Measurements from ENCODE around the gene VAV1. TPM values are rescaled to one million over a fixed set of nuclear protein-coding genes. Genes with fewer than 3 reads are reported as not detected.

The VAV1 gene, protein sequence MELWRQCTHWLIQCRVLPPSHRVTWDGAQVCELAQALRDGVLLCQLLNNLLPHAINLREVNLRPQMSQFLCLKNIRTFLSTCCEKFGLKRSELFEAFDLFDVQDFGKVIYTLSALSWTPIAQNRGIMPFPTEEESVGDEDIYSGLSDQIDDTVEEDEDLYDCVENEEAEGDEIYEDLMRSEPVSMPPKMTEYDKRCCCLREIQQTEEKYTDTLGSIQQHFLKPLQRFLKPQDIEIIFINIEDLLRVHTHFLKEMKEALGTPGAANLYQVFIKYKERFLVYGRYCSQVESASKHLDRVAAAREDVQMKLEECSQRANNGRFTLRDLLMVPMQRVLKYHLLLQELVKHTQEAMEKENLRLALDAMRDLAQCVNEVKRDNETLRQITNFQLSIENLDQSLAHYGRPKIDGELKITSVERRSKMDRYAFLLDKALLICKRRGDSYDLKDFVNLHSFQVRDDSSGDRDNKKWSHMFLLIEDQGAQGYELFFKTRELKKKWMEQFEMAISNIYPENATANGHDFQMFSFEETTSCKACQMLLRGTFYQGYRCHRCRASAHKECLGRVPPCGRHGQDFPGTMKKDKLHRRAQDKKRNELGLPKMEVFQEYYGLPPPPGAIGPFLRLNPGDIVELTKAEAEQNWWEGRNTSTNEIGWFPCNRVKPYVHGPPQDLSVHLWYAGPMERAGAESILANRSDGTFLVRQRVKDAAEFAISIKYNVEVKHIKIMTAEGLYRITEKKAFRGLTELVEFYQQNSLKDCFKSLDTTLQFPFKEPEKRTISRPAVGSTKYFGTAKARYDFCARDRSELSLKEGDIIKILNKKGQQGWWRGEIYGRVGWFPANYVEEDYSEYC
- not detected for polyA plus RNA-seq (2013, experiment 1 of 2)
- polyA plus RNA-seq (2013, experiment 2 of 2) = not detected

DNA sequence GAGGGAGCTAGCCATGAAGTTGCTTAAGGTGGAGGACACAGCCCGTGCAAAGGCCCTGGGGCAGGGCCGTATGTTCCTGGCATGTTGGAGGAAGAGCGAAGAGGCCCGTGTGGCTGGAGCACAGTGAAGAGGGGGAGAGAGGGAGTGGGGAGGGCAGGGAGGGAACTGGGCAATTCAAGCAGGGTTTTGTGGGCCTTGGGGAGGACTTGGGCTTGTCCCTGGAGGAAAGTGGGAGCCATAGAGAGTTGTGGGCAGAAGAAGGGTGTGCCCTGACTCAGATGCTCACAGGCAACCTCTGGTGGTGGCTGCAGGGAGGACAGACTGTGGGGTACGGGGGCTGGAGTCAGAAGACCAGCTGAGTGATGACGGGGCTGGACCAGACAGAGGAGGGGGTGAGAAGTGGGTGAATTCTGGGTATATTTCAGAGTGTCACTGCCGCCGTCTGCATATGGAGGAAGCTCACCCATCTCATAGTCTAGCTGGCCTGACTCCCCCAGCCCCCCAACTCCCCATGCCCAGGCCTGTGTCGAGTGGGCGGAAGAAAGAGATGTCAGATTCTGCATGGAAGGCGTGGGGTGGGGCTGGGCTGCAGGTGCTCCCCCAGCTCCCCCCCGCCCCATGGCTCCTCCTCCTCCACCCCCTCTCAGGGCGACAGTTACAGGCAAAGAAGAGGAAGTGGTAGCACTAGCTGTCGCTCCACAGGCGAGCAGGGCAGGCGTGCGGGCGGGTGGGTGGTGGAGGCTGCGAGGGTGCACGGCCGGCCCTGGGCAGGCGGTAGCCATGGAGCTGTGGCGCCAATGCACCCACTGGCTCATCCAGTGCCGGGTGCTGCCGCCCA lies at the start of gene VAV1:
VAV1 (plus strand) TSS at position 681 of the 838 bp plus-strand sequence; CDS start at position 781, 100 bp downstream.
- no peak within 1 kb of the TSS for H2BK5ac ChIP-seq (ENCODE audit: low read depth, low read length, poor library complexity, severe bottlenecking)
- DNase-seq = no peak
- no peak within 1 kb of the TSS for H3K4me2 ChIP-seq (ENCODE audit: low read length, poor library complexity, severe bottlenecking)
- no peak within 1 kb of the TSS for H4K8ac ChIP-seq (ENCODE audit: low read length)
- no peak within 1 kb of the TSS for H3K4me3 ChIP-seq (ENCODE audit: insufficient read depth in 1 of 2, low read depth in 1 of 2, low read length in 2 of 2)
- peaks cover 11 to 20% of the 10 kb centered on the region in 2 experiments for H3K27me3 ChIP-seq (ENCODE audit: control insufficient read depth in 1 of 2, insufficient read depth in 1 of 2, low read length in 2 of 2)
- H3K9ac ChIP-seq (ENCODE audit: low read length) = no peak within 1 kb of the TSS
- no peak within 1 kb of the TSS for H2BK120ac ChIP-seq (ENCODE audit: low read depth, low read length)
- H2AFZ ChIP-seq (ENCODE audit: low read depth, low read length) = no peak within 1 kb of the TSS
- H4K91ac ChIP-seq (ENCODE audit: low read length) = no peak within 1 kb of the TSS
- no peaks in the 10 kb centered on the region for H3K9me3 ChIP-seq (ENCODE audit: control insufficient read depth, low read length)
- peaks cover 7% of the 10 kb centered on the region for H3K4me1 ChIP-seq (ENCODE audit: control insufficient read depth, insufficient read depth, low read depth, low read length)
- H3K27ac ChIP-seq (ENCODE audit: low read length, poor library complexity, severe bottlenecking) = no peak within 1 kb of the TSS
- no peak within 1 kb of the TSS for H3K14ac ChIP-seq (ENCODE audit: low read length in 2 of 2)
- H2BK15ac ChIP-seq (ENCODE audit: low read depth, poor library complexity, severe bottlenecking) = no peak within 1 kb of the TSS
- WGBS = 90% methylated on average over 20 of the region's 25 CpGs
- no peak within 1 kb of the TSS for H3K18ac ChIP-seq (ENCODE audit: low read depth in 1 of 2, low read length in 2 of 2)
- H2BK12ac ChIP-seq (ENCODE audit: low read length in 2 of 2) = no peak within 1 kb of the TSS
- H3K79me1 ChIP-seq (replicated peaks; ENCODE audit: low read length, poor library complexity, severe bottlenecking) = no peaks in the 10 kb centered on the region
- no peaks in the 10 kb centered on the region for H3K36me3 ChIP-seq (ENCODE audit: control insufficient read depth in 1 of 2, insufficient read depth in 2 of 2, low read depth in 1 of 2, low read length in 2 of 2)
- H3K4ac ChIP-seq (ENCODE audit: low read depth in 1 of 2, low read length in 2 of 2) = no peak within 1 kb of the TSS
- no peak within 1 kb of the TSS for H3K23ac ChIP-seq (ENCODE audit: low read length in 2 of 2)
- no peak within 1 kb of the TSS for H2AK5ac ChIP-seq (ENCODE audit: low read length, severe bottlenecking)

DNA sequence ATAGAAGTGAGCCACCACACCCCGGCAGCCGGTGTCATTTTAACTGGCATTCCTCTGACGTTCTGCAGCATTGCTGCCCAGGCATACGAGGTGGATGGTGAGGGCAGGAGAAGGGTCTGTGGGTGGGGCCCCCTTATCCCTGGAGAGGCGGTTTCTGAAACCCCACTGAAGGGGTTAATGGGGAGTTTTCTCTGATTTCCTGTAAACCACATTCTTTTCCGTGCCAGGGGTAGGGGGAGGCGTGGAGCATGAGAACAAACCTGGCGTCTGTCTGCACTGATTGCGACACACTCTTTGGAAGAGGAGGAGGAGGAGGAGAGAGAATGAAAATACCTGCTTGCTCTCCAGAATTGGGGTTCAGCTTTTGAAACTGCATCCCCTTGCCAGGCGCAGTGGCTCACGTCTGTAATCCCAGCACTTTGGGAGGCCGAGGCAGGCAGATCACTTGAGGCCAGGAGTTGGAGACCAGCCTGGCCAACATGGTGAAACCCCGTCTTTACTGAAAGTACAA lies 49.3 kb upstream of the VAV1 start:
- WGBS = 50% methylated on average over 13 of the region's 13 CpGs
- H4K91ac ChIP-seq (ENCODE audit: low read length) = no peak overlapping the region

DNA sequence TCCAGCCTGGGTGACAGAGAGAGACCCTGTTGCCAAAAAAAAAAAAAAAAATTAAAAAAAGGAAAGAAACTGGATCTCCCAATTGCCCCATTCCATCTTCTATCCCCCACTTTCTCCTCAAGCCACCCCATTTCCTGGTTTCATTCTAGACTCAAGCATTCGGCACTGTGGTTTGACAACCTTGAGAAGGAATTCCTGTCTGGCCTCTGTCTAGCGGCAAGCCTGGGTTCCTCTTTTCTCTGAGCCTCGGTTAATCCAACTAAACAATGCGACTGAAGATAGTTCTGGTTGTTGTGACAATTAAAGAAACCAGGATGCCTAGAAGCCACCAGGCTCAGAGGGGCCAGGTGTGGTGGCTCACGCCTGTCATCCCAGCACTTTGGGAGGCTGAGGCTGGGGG lies 48.8 kb upstream of the VAV1 start:
- no peak overlapping the region for H4K91ac ChIP-seq (ENCODE audit: low read length)
- H3K23ac ChIP-seq (ENCODE audit: low read length in 2 of 2) = no peak overlapping the region
- WGBS = 84% methylated on average over 5 of the region's 5 CpGs

More for the DNA sequence above, 49.3 kb upstream of the VAV1 start:
- Histone ChIP-seq H2BK15ac (ENCODE audit: low read depth, poor library complexity, severe bottlenecking) (no peak overlapping the region), H3K79me1 (replicated peaks; ENCODE audit: low read length, poor library complexity, severe bottlenecking) (no peaks in the 10 kb centered on the region), H3K4ac (ENCODE audit: low read depth in 1 of 2, low read length in 2 of 2) (no peak overlapping the region), H4K8ac (ENCODE audit: low read length) (no peak overlapping the region), H3K4me1 (ENCODE audit: control insufficient read depth, insufficient read depth, low read depth, low read length) (peaks cover 26% of the 10 kb centered on the region), H2BK12ac (ENCODE audit: low read length in 2 of 2) (no peak overlapping the region), H3K27me3 (ENCODE audit: control insufficient read depth in 1 of 2, insufficient read depth in 1 of 2, low read length in 2 of 2) (peaks cover 0 to 6% of the 10 kb centered on the region in 2 experiments), H2AFZ (ENCODE audit: low read depth, low read length) (no peak overlapping the region), H3K9ac (ENCODE audit: low read length) (no peak overlapping the region), H2BK5ac (ENCODE audit: low read depth, low read length, poor library complexity, severe bottlenecking) (no peak overlapping the region), H2BK120ac (ENCODE audit: low read depth, low read length) (no peak overlapping the region), H3K4me3 (ENCODE audit: insufficient read depth in 1 of 2, low read depth in 1 of 2, low read length in 2 of 2) (no peak overlapping the region), H3K36me3 (ENCODE audit: control insufficient read depth in 1 of 2, insufficient read depth in 2 of 2, low read depth in 1 of 2, low read length in 2 of 2) (peaks cover 0 to 3% of the 10 kb centered on the region in 2 experiments), H2AK5ac (ENCODE audit: low read length, severe bottlenecking) (no peak overlapping the region), H3K27ac (ENCODE audit: low read length, poor library complexity, severe bottlenecking) (no peak overlapping the region), H3K23ac (ENCODE audit: low read length in 2 of 2) (no peak overlapping the region), H3K4me2 (ENCODE audit: low read length, poor library complexity, severe bottlenecking) (no peak overlapping the region), H3K18ac (ENCODE audit: low read depth in 1 of 2, low read length in 2 of 2) (no peak overlapping the region), H3K9me3 (ENCODE audit: control insufficient read depth, low read length) (no peaks in the 10 kb centered on the region), H3K14ac (ENCODE audit: low read length in 2 of 2) (no peak overlapping the region)
- peak; percentile 24 for DNase-seq

More for the DNA sequence above, 48.8 kb upstream of the VAV1 start:
- no peak overlapping the region for H3K4me2 ChIP-seq (ENCODE audit: low read length, poor library complexity, severe bottlenecking)
- no peak overlapping the region for H4K8ac ChIP-seq (ENCODE audit: low read length)
- no peak overlapping the region for H3K9ac ChIP-seq (ENCODE audit: low read length)
- H3K9me3 ChIP-seq (ENCODE audit: control insufficient read depth, low read length) = no peaks in the 10 kb centered on the region
- H2AFZ ChIP-seq (ENCODE audit: low read depth, low read length) = no peak overlapping the region
- no peak overlapping the region for H3K4me3 ChIP-seq (ENCODE audit: insufficient read depth in 1 of 2, low read depth in 1 of 2, low read length in 2 of 2)
- H3K27ac ChIP-seq (ENCODE audit: low read length, poor library complexity, severe bottlenecking) = no peak overlapping the region
- no peak overlapping the region for H2BK120ac ChIP-seq (ENCODE audit: low read depth, low read length)
- DNase-seq = no peak
- peaks cover 1 to 3% of the 10 kb centered on the region in 2 experiments for H3K36me3 ChIP-seq (ENCODE audit: control insufficient read depth in 1 of 2, insufficient read depth in 2 of 2, low read depth in 1 of 2, low read length in 2 of 2)
- no peak overlapping the region for H3K4ac ChIP-seq (ENCODE audit: low read depth in 1 of 2, low read length in 2 of 2)
- H2BK15ac ChIP-seq (ENCODE audit: low read depth, poor library complexity, severe bottlenecking) = no peak overlapping the region
- H3K14ac ChIP-seq (ENCODE audit: low read length in 2 of 2) = no peak overlapping the region
- peaks cover 27% of the 10 kb centered on the region for H3K4me1 ChIP-seq (ENCODE audit: control insufficient read depth, insufficient read depth, low read depth, low read length)
- H3K27me3 ChIP-seq (ENCODE audit: control insufficient read depth in 1 of 2, insufficient read depth in 1 of 2, low read length in 2 of 2) = peaks cover 0 to 6% of the 10 kb centered on the region in 2 experiments
- no peak overlapping the region for H2BK5ac ChIP-seq (ENCODE audit: low read depth, low read length, poor library complexity, severe bottlenecking)
- no peak overlapping the region for H3K18ac ChIP-seq (ENCODE audit: low read depth in 1 of 2, low read length in 2 of 2)
- no peak overlapping the region for H2BK12ac ChIP-seq (ENCODE audit: low read length in 2 of 2)
- H3K79me1 ChIP-seq (replicated peaks; ENCODE audit: low read length, poor library complexity, severe bottlenecking) = no peaks in the 10 kb centered on the region
- H2AK5ac ChIP-seq (ENCODE audit: low read length, severe bottlenecking) = peak overlapping the region; percentile 68
